Measurements from ENCODE around the gene LRIT3.

LRIT3 gene

GRCh38 chr4:109912706-109913595 is 65.0 kb downstream of the LRIT3 start, which contains the start of gene EGF:
TSS of gene EGF (plus strand) at chr4:109912883. CDS start at chr4:109913336, 453 bp downstream.
- DNase-seq: no peak

- DNase-seq: no peak
These were observed 65.8 kb downstream of the LRIT3 start for GRCh38 chr4:109913596-109914241.

GRCh38 chr4:109914322-109914721 is 66.4 kb downstream of the LRIT3 start:
- DNase-seq: no peak

- no peak for DNase-seq
These were observed 67.6 kb downstream of the LRIT3 start for GRCh38 chr4:109915385-109916026.

GRCh38 chr4:109916027-109916409 is 68.1 kb downstream of the LRIT3 start:
- no peak for DNase-seq

GRCh38 chr4:109921384-109921808 is 73.5 kb downstream of the LRIT3 start:
- no peak for DNase-seq
